GM21619 (cell line): Measurements from ENCODE around the gene TLR1.
"Not testable (repeated sequence)": the region's sequence is repeated elsewhere in the genome, so short reads cannot be mapped to it uniquely, and the experiment has no call there.

Experiments
- ATAC-seq: cut with Tn5 transposase; IDR thresholded peaks from one replicate; pipeline ENCODE4 v1.9.1; 2021; ENCODE audit not compliant: unreplicated experiment

TLR1 gene

DNA sequence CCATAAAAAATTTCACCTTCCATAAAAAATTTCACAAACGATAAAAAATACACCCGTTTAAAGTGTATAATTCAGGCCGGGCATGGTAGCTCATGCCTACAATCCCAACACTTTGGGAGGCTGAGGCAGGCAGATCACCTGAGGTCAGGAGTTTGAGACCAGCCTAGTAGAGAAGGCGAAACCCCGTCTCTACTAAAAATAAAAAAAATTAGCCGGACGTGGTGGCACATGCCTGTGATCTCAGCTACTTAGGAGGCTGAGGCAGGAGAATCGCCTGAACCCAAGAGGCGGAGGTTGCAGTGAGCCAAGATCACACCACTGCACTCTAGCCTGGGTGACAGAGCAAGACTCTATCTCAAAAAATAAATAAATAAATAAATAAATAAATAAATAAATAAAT, 1.7 kb upstream of the TLR1 start:
- not testable (repeated sequence) for ATAC-seq

GRCh38 chr4:38805530-38806145, 1.0 kb upstream of the TLR1 start:
- ATAC-seq = peak; percentile 82

GRCh38 chr4:38803833-38804653, 548 bp downstream of the TLR1 start:
- ATAC-seq = peak; percentile 40

GRCh38 chr4:38802561-38803355, 1.8 kb downstream of the TLR1 start:
- no peak for ATAC-seq

- no peak for ATAC-seq
These were observed 3.6 kb downstream of the TLR1 start for GRCh38 chr4:38800961-38801450.

DNA sequence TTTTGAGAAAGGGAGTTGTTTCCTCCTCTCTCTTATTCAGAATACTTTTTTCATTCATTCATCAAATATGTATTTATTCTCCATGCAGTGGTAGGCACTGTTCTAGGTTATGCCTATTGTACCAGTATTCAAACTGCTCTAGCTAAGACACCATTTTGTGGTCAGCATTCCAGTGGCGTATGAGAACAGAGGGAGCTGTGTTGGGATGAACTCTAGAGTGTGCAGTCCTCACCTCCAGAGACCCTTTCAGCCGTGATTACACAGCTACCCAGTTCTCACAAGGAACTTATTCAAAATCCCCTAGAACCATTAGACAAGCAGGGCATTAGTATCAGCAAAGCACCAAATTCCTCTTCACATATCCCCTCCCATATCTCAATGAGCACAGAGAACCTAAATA, 4.2 kb downstream of the TLR1 start:
- no peak for ATAC-seq

GRCh38 chr4:38795087-38795486, 9.5 kb downstream of the TLR1 start:
- ATAC-seq = no peak

- no peak for ATAC-seq
These were observed 10.5 kb downstream of the TLR1 start for GRCh38 chr4:38794051-38794450.

DNA sequence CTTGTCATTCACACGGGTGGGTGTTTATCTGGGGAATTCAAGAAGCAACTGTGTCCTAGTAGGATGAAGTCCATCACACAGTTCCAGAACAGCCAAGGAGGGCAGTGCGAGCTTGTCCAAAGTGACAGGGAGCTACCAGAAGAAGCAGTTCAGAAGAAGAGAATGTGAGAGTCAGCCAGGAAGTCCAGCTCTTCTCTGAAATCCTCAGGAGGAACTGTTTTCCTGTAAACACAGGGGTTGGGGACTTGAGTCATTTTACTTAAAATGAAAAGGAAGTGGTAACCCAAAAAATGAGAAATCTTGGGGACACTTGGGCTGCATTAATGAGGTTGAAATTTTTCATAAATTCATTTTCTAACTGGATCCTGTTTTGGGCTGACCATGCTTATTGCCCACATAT, 13.6 kb downstream of the TLR1 start:
- no peak for ATAC-seq

- ATAC-seq = no peak
These were observed 16.3 kb downstream of the TLR1 start for GRCh38 chr4:38788317-38788716.

DNA sequence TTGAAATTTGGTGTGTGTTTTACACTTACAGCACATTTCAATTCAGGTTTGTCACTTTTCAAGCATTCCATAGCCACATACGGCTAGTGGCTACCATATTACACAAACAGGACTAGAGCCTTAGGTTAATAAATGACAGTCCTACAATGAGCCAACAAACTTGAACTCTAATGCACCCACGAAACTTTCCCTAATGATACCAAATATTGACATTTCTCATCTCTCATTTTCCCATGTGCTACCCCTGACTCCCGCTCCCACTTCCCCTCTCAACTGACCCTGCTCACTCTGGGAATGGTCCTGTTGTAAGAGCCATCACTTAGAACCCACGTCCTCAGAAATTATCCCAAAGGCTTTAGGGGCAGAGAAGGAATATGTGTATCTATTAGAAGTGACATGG, 16.9 kb downstream of the TLR1 start:
- no peak for ATAC-seq

DNA sequence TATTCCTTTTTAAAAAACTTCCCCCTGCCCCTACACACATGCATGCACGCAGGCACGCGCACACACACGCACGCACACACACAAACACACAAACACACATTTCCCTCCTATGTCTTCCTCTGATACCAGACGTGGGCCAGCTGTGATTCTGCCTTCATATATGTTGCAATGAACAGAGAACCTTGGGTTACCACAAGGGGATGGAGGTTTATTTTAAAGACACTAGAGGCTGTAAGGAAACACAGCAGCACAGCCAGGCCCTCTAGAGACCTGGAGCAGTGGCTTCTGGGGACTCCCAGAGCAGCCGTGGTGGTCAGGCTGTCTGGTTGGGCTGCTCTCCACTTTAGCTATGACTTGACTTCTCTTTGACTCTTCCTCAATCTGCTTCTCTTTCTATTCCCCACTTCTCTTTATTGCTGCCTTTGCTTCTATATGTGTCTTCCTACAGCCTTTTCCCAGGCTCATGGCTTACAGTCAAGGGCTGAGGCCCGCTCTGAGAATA, 18.6 kb downstream of the TLR1 start:
- ATAC-seq = peak; percentile 42

DNA sequence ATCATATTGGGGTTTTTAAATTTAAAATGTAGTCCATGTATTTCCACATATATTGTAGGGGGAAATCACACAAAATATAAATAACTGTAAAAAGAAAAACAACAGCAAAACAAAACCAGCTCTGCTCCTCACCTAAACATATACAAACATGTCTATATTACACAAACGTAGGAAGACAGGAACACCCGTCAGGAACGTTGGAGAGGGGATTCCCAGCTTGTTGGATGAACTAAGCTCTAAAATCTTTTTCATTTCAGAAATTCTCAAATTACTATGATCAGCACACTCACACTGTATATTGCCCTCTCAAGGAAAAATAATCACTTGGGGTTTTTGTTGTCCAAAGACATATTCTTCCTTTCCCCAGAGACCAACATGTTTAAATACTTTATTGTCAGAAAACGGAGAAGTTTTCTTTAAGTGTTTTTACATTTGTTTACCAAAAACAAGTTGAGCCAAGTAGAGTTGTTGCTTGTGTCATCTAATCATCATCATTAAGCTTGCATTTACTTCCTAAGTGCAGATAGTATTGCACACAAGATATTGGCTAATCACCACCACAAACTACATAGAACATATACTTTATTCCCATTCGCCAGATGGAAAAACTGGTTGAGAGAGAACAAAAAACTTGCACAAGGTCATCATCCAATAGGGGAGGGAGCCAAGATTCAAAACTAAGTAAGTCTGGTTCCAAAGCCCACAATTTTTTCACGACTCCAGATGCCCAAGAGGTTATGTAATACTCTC, 19.4 kb downstream of the TLR1 start:
- no peak for ATAC-seq

DNA sequence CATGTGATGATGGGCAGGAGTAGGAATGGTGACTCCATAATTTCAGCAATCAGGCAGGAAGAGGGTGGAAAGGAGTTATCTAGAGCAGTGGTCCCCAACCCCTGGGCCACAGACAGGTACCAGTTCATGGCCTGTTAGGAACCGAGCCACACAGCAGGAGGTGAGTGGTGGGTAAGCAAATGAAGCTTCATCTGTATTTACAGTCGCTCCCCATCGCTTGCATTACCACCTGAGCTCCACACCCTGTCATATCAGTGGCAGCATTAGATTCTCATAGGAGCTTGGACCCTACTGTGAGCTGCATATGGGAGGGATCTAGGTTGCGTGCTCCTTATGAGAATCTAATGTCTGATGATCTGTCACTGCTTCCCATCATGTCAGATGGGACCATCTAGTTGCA, 20.4 kb downstream of the TLR1 start:
- no peak for ATAC-seq

DNA sequence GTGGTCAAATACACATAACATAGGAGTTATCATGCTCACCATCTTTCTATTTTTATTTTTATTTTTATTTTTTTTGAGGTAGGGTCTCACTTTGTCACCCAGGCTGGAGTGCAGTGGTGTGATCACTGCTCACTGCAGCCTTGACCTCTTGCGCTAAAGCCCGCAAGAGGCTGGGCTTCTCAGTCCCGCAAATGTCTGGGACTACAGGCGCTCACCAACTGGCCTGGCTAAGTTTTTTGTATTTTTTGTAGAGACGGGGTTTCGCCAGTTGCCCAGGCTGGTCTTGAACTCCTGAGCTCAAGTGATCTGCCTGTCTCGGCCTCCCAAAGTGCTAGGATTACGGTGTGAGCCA, 21.5 kb downstream of the TLR1 start:
- no peak for ATAC-seq

DNA sequence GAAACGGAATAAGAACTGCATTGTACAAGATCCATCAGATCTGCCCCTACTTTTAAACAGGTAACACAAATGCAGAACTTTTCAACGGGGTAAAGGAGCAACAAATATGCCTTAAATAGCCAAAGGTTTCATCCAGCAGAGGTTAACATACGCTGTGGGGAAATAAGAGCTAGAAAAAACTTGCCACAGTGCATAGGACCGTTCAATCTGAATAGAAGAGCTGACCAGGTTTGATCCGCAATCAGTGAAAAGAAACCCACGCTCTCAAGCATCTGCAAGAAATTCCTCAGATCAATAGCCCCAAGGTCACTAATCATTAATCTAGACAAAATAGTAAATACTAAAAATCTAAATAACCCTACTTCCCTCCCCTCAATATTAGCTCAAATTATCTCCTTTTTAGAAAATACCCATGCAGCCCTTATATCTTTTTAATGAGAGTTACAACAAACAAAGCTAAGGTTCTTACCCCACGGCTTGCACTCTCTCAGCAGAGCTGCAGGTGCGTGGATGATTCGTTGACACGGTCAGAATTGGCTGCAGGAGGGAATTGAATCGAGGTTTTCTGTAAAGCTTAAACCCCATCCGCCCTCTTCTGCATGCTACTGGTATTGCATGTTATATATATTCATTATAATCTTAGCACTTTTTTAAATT, 22.0 kb downstream of the TLR1 start, which contains the start of gene TLR10:
TLR10 (minus strand) TSS at position 539 of the 657 bp plus-strand sequence. CDS start 7,400 bp downstream, outside the sequence.
- ATAC-seq = peak; percentile 73

- peak; percentile 22 for ATAC-seq
These were observed 22.7 kb downstream of the TLR1 start for GRCh38 chr4:38781854-38782261.

DNA sequence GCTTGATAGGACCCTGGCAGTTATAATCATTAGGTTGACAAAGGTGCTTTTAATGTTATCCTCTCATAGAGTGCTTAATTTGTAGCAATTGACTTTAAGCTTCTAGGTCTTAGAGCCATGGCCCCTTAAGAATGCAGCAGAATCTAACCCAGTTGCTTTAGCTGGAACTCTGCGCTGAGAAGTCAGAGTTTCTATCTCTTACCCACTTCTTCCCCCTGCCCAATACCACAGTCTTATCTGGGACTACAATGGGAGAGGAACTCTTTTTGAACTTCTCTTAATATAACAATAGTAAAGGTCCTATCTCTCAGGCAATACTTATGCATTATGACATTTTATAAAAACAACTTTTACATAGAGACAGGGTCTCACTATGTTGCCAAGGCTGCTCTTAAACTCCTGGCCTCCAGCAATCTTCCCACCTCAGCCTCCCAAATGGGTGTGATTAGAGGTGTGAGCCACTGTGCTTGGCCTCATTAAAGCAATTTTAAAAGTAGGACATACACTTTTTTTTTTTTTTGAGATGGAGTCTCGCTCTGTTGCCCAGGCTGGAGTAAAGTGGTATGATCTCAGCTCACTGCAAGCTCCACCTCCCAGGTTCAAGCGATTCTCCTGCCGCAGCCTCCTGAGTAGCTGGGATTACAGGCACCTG, 23.6 kb downstream of the TLR1 start:
- no peak for ATAC-seq

GRCh38 chr4:38779790-38780189, 24.8 kb downstream of the TLR1 start:
- ATAC-seq = no peak

- not testable (repeated sequence) for ATAC-seq
These were observed 26.7 kb downstream of the TLR1 start for GRCh38 chr4:38777925-38778324.
